Activated CD4-positive, CD25-positive, alpha-beta regulatory T cell treated with anti-CD3 and anti-CD28 coated beads, Interleukin-2, amount 50 U/mL, for 16 hours (primary cell): ENCODE results near the gene VGLL3.

Source experiments
- DNase-seq: peaks from one replicate; pipeline ENCODE4 v3.0.0-alpha.2; 2020; ENCODE audit warnings: low read depth, low spot score

The VGLL3 gene

GRCh38 chr3:86951322-86951721, 39.6 kb downstream of the VGLL3 start:
- no peak for DNase-seq

GRCh38 chr3:86950717-86951116, 40.2 kb downstream of the VGLL3 start:
- DNase-seq: no peak

GRCh38 chr3:86949850-86950249, 41.1 kb downstream of the VGLL3 start:
- DNase-seq: no peak

- DNase-seq: no peak
Observed at GRCh38 chr3:86948822-86949221, 42.1 kb downstream of the VGLL3 start.

GRCh38 chr3:86942206-86942605, 48.7 kb downstream of the VGLL3 start:
- DNase-seq: no peak

- DNase-seq: no peak
Observed at GRCh38 chr3:86938416-86939105, 52.4 kb downstream of the VGLL3 start.

- DNase-seq: no peak
Observed at GRCh38 chr3:86937306-86937791, 53.6 kb downstream of the VGLL3 start.

- DNase-seq: no peak
Observed at GRCh38 chr3:86934851-86935250, 56.1 kb downstream of the VGLL3 start.

- no peak for DNase-seq
Observed at GRCh38 chr3:86930831-86931230, 60.1 kb downstream of the VGLL3 start.

- no peak for DNase-seq
Observed at GRCh38 chr3:86930181-86930580, 60.8 kb downstream of the VGLL3 start.

GRCh38 chr3:86929046-86929445, 61.9 kb downstream of the VGLL3 start:
- DNase-seq: no peak

- no peak for DNase-seq
Observed at GRCh38 chr3:86923071-86923491, 67.9 kb downstream of the VGLL3 start.

GRCh38 chr3:86921971-86922680, 68.8 kb downstream of the VGLL3 start:
- no peak for DNase-seq

GRCh38 chr3:86914670-86915069, 76.3 kb downstream of the VGLL3 start:
- no peak for DNase-seq

GRCh38 chr3:86913160-86913559, 77.8 kb downstream of the VGLL3 start:
- no peak for DNase-seq

GRCh38 chr3:86895202-86895601, 95.7 kb downstream of the VGLL3 start:
- no peak for DNase-seq

GRCh38 chr3:86890741-86891396, 100.1 kb downstream of the VGLL3 start:
- DNase-seq: no peak
